ENCODE data around the gene GSE1.

GSE1 gene

GRCh38 chr16:85612801-85613603 lies at the start of gene GSE1:
TSS of gene GSE1 (plus strand) at chr16:85613322. CDS start at chr16:85613392, 70 bp downstream.
- peak within 1 kb of the TSS; percentile 51 for H3K4me3 ChIP-seq (ENCODE audit: low read depth, low read length)
- no peak for DNase-seq (ENCODE audit: low read depth)

GRCh38 chr16:85563515-85564276 lies 49.4 kb upstream of the GSE1 start:
- no peak for DNase-seq (ENCODE audit: low read depth)

GRCh38 chr16:85564277-85565051 lies 48.7 kb upstream of the GSE1 start:
- DNase-seq (ENCODE audit: low read depth), result no peak
- no peak overlapping the region for H3K4me3 ChIP-seq (ENCODE audit: low read depth, low read length)

More at GRCh38 chr16:85563515-85564276, 49.4 kb upstream of the GSE1 start:
- no peak overlapping the region for H3K4me3 ChIP-seq (ENCODE audit: low read depth, low read length)

GRCh38 chr16:85565340-85565739 lies 47.8 kb upstream of the GSE1 start:
- H3K4me3 ChIP-seq (ENCODE audit: low read depth, low read length), result no peak overlapping the region
- DNase-seq (ENCODE audit: low read depth), result no peak

GRCh38 chr16:85565801-85566526 lies 47.2 kb upstream of the GSE1 start:
- no peak for DNase-seq (ENCODE audit: low read depth)
- no peak overlapping the region for H3K4me3 ChIP-seq (ENCODE audit: low read depth, low read length)

GRCh38 chr16:85566561-85567100 lies 46.5 kb upstream of the GSE1 start:
- DNase-seq (ENCODE audit: low read depth), result no peak

GRCh38 chr16:85567101-85567866 lies 45.8 kb upstream of the GSE1 start:
- DNase-seq (ENCODE audit: low read depth), result no peak
- no peak overlapping the region for H3K4me3 ChIP-seq (ENCODE audit: low read depth, low read length)

More at GRCh38 chr16:85566561-85567100, 46.5 kb upstream of the GSE1 start:
- no peak overlapping the region for H3K4me3 ChIP-seq (ENCODE audit: low read depth, low read length)

- no peak overlapping the region for H3K4me3 ChIP-seq (ENCODE audit: low read depth, low read length)
- DNase-seq (ENCODE audit: low read depth), result no peak
These were observed 45.2 kb upstream of the GSE1 start for GRCh38 chr16:85567935-85568334.

- no peak for DNase-seq (ENCODE audit: low read depth)
- no peak overlapping the region for H3K4me3 ChIP-seq (ENCODE audit: low read depth, low read length)
These were observed 44.6 kb upstream of the GSE1 start for GRCh38 chr16:85568519-85568918.

- no peak overlapping the region for H3K4me3 ChIP-seq (ENCODE audit: low read depth, low read length)
These were observed 44.0 kb upstream of the GSE1 start for GRCh38 chr16:85569039-85569614.

GRCh38 chr16:85569615-85570212 lies 43.4 kb upstream of the GSE1 start:
- peak; percentile 69 for DNase-seq (ENCODE audit: low read depth)
- H3K4me3 ChIP-seq (ENCODE audit: low read depth, low read length), result no peak overlapping the region

More at GRCh38 chr16:85569039-85569614, 44.0 kb upstream of the GSE1 start:
- no peak for DNase-seq (ENCODE audit: low read depth)

- H3K4me3 ChIP-seq (ENCODE audit: low read depth, low read length), result no peak overlapping the region
- no peak for DNase-seq (ENCODE audit: low read depth)
These were observed 42.8 kb upstream of the GSE1 start for GRCh38 chr16:85570213-85570734.

- H3K4me3 ChIP-seq (ENCODE audit: low read depth, low read length), result no peak overlapping the region
- no peak for DNase-seq (ENCODE audit: low read depth)
These were observed 42.2 kb upstream of the GSE1 start for GRCh38 chr16:85570735-85571562.

GRCh38 chr16:85571563-85571812 lies 41.6 kb upstream of the GSE1 start:
- DNase-seq (ENCODE audit: low read depth), result no peak
- no peak overlapping the region for H3K4me3 ChIP-seq (ENCODE audit: low read depth, low read length)

- no peak overlapping the region for H3K4me3 ChIP-seq (ENCODE audit: low read depth, low read length)
These were observed 41.1 kb upstream of the GSE1 start for GRCh38 chr16:85571813-85572619.

More at GRCh38 chr16:85571813-85572619, 41.1 kb upstream of the GSE1 start:
- no peak for DNase-seq (ENCODE audit: low read depth)
